Right lobe of liver (tissue), 4 donors: Measurements from ENCODE around the gene TRAPPC4.

Experiments used
- CTCF ChIP-seq, 4 donors: fragments of 200-600 bp in 3 of 4; fragments of 450-650 bp in 1 of 4; IDR thresholded peaks; one replicate each; pipeline versions ENCODE4 v1.5.1 to v1.8.0; 2016 to 2022; ENCODE audit warnings: antibody characterized with exemption in 4 of 4, mild to moderate bottlenecking in 2 of 4
- POLR2A ChIP-seq: fragments of 450-650 bp; IDR thresholded peaks from one replicate; pipeline ENCODE4 v1.6.1; 2017; ENCODE audit warnings: antibody characterized with exemption, mild to moderate bottlenecking
- donor health status: DM: no; HTN: no; CAD: no.
- donor health status: DM: no; HTN: no; CAD: no.
- donor health status: DM: no; HTN: yes; CAD: no.

GRCh38 chr11:119054418-119054817 lies 35.9 kb downstream of the TRAPPC4 start:
- TF ChIP-seq CTCF (IDR thresholded peaks at IDR 0.05) (no peak), POLR2A (no peak)
